Measurements from ENCODE around the gene SMARCA4.

DNA sequence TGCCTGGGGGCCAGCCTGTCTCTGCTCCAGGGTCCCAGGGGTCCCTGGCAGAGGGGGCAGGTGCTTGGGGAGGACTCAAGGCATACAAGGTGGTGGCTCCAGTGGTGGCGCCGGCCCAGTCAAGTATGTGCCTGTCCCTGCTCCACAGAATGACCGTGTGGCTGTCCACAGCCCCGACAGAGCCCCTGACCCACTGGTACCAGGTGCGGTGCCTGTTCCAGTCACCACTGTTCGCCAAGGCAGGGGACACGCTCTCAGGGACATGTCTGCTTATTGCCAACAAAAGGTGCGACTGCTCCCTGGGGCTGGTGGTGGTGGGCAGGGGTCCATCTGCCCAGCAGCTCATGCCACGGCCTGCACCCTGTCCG lies 40.6 kb upstream of the SMARCA4 start:
- TF ChIP-seq EZH2phosphoT487 (IDR thresholded peaks at IDR 0.05; ENCODE audit: borderline replicate concordance), result no peak
- TF ChIP-seq, protein P1, sequence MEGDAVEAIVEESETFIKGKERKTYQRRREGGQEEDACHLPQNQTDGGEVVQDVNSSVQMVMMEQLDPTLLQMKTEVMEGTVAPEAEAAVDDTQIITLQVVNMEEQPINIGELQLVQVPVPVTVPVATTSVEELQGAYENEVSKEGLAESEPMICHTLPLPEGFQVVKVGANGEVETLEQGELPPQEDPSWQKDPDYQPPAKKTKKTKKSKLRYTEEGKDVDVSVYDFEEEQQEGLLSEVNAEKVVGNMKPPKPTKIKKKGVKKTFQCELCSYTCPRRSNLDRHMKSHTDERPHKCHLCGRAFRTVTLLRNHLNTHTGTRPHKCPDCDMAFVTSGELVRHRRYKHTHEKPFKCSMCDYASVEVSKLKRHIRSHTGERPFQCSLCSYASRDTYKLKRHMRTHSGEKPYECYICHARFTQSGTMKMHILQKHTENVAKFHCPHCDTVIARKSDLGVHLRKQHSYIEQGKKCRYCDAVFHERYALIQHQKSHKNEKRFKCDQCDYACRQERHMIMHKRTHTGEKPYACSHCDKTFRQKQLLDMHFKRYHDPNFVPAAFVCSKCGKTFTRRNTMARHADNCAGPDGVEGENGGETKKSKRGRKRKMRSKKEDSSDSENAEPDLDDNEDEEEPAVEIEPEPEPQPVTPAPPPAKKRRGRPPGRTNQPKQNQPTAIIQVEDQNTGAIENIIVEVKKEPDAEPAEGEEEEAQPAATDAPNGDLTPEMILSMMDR (conservative IDR thresholded peaks at IDR 0.05; ENCODE audit: low read length), result no peak

Data from Loucy (cell line).